H9 (cell line): ENCODE results near the gene LRP1B. TPM values are rescaled to one million over a fixed set of nuclear protein-coding genes. Genes with fewer than 3 reads are reported as not detected.

Experiments
- DNase-seq: peaks from one replicate; pipeline ENCODE4 v3.0.0-alpha.2; 2017
- H2AFZ ChIP-seq: one replicate; pipeline ENCODE4 v1.6.1; 2013; ENCODE audit warnings: mild to moderate bottlenecking, low read length, control low read depth, moderate library complexity
- H2AK5ac ChIP-seq: 2 replicates; pipeline ENCODE4 v1.6.1; 2013; ENCODE audit warnings: low read length, control low read depth, mixed read lengths; ENCODE audit not compliant: insufficient read length
- H2BK120ac ChIP-seq: one replicate; pipeline ENCODE4 v1.6.1; 2013; ENCODE audit warnings: low read depth, mild to moderate bottlenecking, low read length, control low read depth, inconsistent platforms; ENCODE audit not compliant: poor library complexity, severe bottlenecking
- H2BK12ac ChIP-seq: 2 replicates; pipeline ENCODE4 v1.6.1; 2013; ENCODE audit warnings: low read length, control low read depth, mixed read lengths, low read depth; ENCODE audit not compliant: insufficient read length
- H2BK15ac ChIP-seq: 2 replicates; pipeline ENCODE4 v1.6.1; 2013; ENCODE audit warnings: low read depth, low read length, control low read depth
- H2BK20ac ChIP-seq: one replicate; pipeline ENCODE4 v1.6.1; 2013; ENCODE audit warnings: low read depth, mild to moderate bottlenecking, low read length, control low read depth, inconsistent platforms; ENCODE audit not compliant: poor library complexity, severe bottlenecking
- H2BK5ac ChIP-seq: 2 replicates; pipeline ENCODE4 v1.6.1; 2013; ENCODE audit warnings: low read length, control low read depth, mixed read lengths; ENCODE audit not compliant: insufficient read length
- H3K14ac ChIP-seq: 2 replicates; pipeline ENCODE4 v1.6.1; 2013; ENCODE audit warnings: low read length, control low read depth; ENCODE audit not compliant: insufficient read depth
- H3K18ac ChIP-seq: 2 replicates; pipeline ENCODE4 v1.6.1; 2013; ENCODE audit warnings: low read depth, mild to moderate bottlenecking, mixed read lengths, low read length, control low read depth; ENCODE audit not compliant: insufficient read length
- H3K23ac ChIP-seq: 2 replicates; pipeline ENCODE4 v1.6.1; 2013; ENCODE audit warnings: low read length, control low read depth, mixed read lengths, low read depth; ENCODE audit not compliant: insufficient read length
- H3K23me2 ChIP-seq: 2 replicates; pipeline ENCODE4 v1.6.1; 2013; ENCODE audit warnings: low read depth, mild to moderate bottlenecking, mixed read lengths, low read length, control low read depth; ENCODE audit not compliant: insufficient read length, poor library complexity, severe bottlenecking
- H3K27ac ChIP-seq: 2 replicates; pipeline ENCODE4 v1.5.1; 2013; ENCODE audit warnings: low read length, control low read depth, mixed read lengths, low read depth; ENCODE audit not compliant: insufficient read length
- H3K27me3 ChIP-seq: 2 replicates; pipeline ENCODE4 v1.6.1; 2013; ENCODE audit warnings: low read length, control low read depth, inconsistent platforms; ENCODE audit not compliant: insufficient read depth
- H3K4ac ChIP-seq: 2 replicates; pipeline ENCODE4 v1.6.1; 2013; ENCODE audit warnings: low read depth, mild to moderate bottlenecking, control low read depth, inconsistent platforms, low read length, moderate library complexity
- H3K4me1 ChIP-seq: 2 replicates; pipeline ENCODE4 v1.6.1; 2013; ENCODE audit warnings: low read length, control low read depth, inconsistent platforms; ENCODE audit not compliant: insufficient read depth
- H3K4me2 ChIP-seq: 2 replicates; pipeline ENCODE4 v1.6.1; 2013; ENCODE audit warnings: low read length, control low read depth, mixed read lengths; ENCODE audit not compliant: insufficient read length, insufficient read depth
- H3K56ac ChIP-seq: 2 replicates; pipeline ENCODE4 v1.6.1; 2013; ENCODE audit warnings: low read depth, mild to moderate bottlenecking, mixed read lengths, low read length, control low read depth; ENCODE audit not compliant: insufficient read length
- H3K79me1 ChIP-seq: 2 replicates; pipeline ENCODE4 v1.6.1; 2013; ENCODE audit warnings: low read depth, mild to moderate bottlenecking, moderate library complexity, low read length, control low read depth, inconsistent platforms; ENCODE audit not compliant: insufficient read depth, poor library complexity, severe bottlenecking
- H3K79me2 ChIP-seq: 2 replicates; pipeline ENCODE4 v1.6.1; 2013; ENCODE audit warnings: low read length, control low read depth, inconsistent platforms; ENCODE audit not compliant: insufficient read depth
- H3K9ac ChIP-seq: 2 replicates; pipeline ENCODE4 v1.6.1; 2013; ENCODE audit warnings: low read length, control low read depth, mixed read lengths; ENCODE audit not compliant: insufficient read length; ENCODE audit errors: extremely low read depth
- H3K9me3 ChIP-seq: one replicate; pipeline ENCODE4 v1.6.1; 2013; ENCODE audit warnings: low read depth, low read length, inconsistent platforms; ENCODE audit not compliant: control insufficient read depth
- H3T11ph ChIP-seq: one replicate; pipeline ENCODE4 v1.6.1; 2013; ENCODE audit warnings: mild to moderate bottlenecking, low read length, control low read depth, inconsistent platforms
- H4K20me1 ChIP-seq: one replicate; pipeline ENCODE4 v1.6.1; 2013; ENCODE audit not compliant: control insufficient read depth, insufficient read length, insufficient read depth
- H4K5ac ChIP-seq: 2 replicates; pipeline ENCODE4 v1.6.1; 2013; ENCODE audit warnings: low read depth, mild to moderate bottlenecking, mixed read lengths, low read length, control low read depth; ENCODE audit not compliant: insufficient read length
- H4K8ac ChIP-seq: replicated peaks from 2 replicates; pipeline ENCODE4 v1.6.1; 2013; ENCODE audit warnings: low read length, control low read depth, mixed read lengths, low read depth; ENCODE audit not compliant: insufficient read length
- H4K91ac ChIP-seq: 2 replicates; pipeline ENCODE4 v1.6.1; 2013; ENCODE audit warnings: low read depth, mild to moderate bottlenecking, moderate library complexity, mixed read lengths, low read length, control low read depth; ENCODE audit not compliant: insufficient read length
- H3K27ac Mint-ChIP-seq, 3 experiments: 2 replicates in 2 of 3; 3 replicates in 1 of 3; pipeline ENCODE4 v1.8.0; 2020 to 2021; ENCODE audit warnings: mixed read lengths in 3 of 3, mild to moderate bottlenecking in 1 of 3, moderate library complexity in 1 of 3
- H3K27me3 Mint-ChIP-seq: 2 replicates; pipeline ENCODE4 v1.8.0; 2021; ENCODE audit warnings: low read depth, mild to moderate bottlenecking, moderate library complexity, mixed read lengths
- H3K36me3 Mint-ChIP-seq, 3 experiments: 2 replicates in 2 of 3; 3 replicates in 1 of 3; pipeline ENCODE4 v1.8.0; 2020 to 2021; ENCODE audit warnings: low read depth in 3 of 3, mixed read lengths in 3 of 3; ENCODE audit not compliant: insufficient read depth in 1 of 3
- H3K4me1 Mint-ChIP-seq, 2 experiments: 2 replicates each; pipeline ENCODE4 v1.8.0; 2020; ENCODE audit warnings: mixed read lengths in 2 of 2
- H3K4me3 Mint-ChIP-seq, 2 experiments: 2 replicates in 1 of 2; 3 replicates in 1 of 2; pipeline ENCODE4 v1.8.0; 2020 to 2021; ENCODE audit warnings: mild to moderate bottlenecking in 2 of 2, mixed read lengths in 2 of 2, moderate library complexity in 1 of 2
- H3K9me3 Mint-ChIP-seq, 2 experiments: 2 replicates in 1 of 2; 3 replicates in 1 of 2; pipeline ENCODE4 v1.8.0; 2020; ENCODE audit warnings: mild to moderate bottlenecking in 2 of 2, mixed read lengths in 2 of 2, moderate library complexity in 1 of 2
- WGBS: extraction: QIAGEN DNeasy Blood & Tissue Kit; methylation state at CpG from one replicate; pipeline ENCODE4 v1.1.7; 2013; ENCODE audit warnings: missing lambda C conversion rate, low lambda C conversion rate, mixed read lengths; ENCODE audit not compliant: insufficient read length; ENCODE audit errors: extremely low coverage; 5-methylcytosine and 5-hydroxymethylcytosine counted together
- total RNA-seq: library from RNA; stranded (reverse); gene quantifications from 2 replicates; pipeline ENCODE4 v1.2.1, GENCODE V29; 2021
- TF ChIP-seq, protein P1 (sequence below): fragments of 200-600 bp; sonication (generic); conservative IDR thresholded peaks from 3 replicates; pipeline ENCODE4 v1.8.0; 2021; ENCODE audit warnings: antibody characterized with exemption, mild to moderate bottlenecking

Gene LRP1B
- total RNA-seq, 1 experiment from 2014 or later: not detected

GRCh38 chr2:141748616-141749015 is 382.2 kb downstream of the LRP1B start:
- no CpG with 5 or more reads among the region's 1 CpG for WGBS
- no peak overlapping the region for H2BK15ac ChIP-seq
- no peak overlapping the region for H3K14ac ChIP-seq
- no peak overlapping the region for H4K8ac ChIP-seq
- H3K23ac ChIP-seq: no peak overlapping the region
- H3K36me3 Mint-ChIP-seq: no peaks in the 10 kb centered on the region; a peak in 1 of 7 replicates
- H2BK20ac ChIP-seq: no peak overlapping the region
- TF ChIP-seq, protein P1, sequence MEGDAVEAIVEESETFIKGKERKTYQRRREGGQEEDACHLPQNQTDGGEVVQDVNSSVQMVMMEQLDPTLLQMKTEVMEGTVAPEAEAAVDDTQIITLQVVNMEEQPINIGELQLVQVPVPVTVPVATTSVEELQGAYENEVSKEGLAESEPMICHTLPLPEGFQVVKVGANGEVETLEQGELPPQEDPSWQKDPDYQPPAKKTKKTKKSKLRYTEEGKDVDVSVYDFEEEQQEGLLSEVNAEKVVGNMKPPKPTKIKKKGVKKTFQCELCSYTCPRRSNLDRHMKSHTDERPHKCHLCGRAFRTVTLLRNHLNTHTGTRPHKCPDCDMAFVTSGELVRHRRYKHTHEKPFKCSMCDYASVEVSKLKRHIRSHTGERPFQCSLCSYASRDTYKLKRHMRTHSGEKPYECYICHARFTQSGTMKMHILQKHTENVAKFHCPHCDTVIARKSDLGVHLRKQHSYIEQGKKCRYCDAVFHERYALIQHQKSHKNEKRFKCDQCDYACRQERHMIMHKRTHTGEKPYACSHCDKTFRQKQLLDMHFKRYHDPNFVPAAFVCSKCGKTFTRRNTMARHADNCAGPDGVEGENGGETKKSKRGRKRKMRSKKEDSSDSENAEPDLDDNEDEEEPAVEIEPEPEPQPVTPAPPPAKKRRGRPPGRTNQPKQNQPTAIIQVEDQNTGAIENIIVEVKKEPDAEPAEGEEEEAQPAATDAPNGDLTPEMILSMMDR: no peak
- H2BK120ac ChIP-seq: no peak overlapping the region
- 0 out of 2 replicates have a peak, but pooled peaks cover 2% of the 10 kb centered on the region for H3K4me1 ChIP-seq
- no peak overlapping the region for H3K27ac Mint-ChIP-seq
- H3K4me2 ChIP-seq: no peak overlapping the region
- DNase-seq: no peak
- H3T11ph ChIP-seq: no peak overlapping the region
- no peak overlapping the region for H3K56ac ChIP-seq
- no peaks in the 10 kb centered on the region for H3K79me1 ChIP-seq
- H3K27me3 Mint-ChIP-seq: no peaks in the 10 kb centered on the region
- no peak overlapping the region for H2BK5ac ChIP-seq
- no peak overlapping the region for H4K5ac ChIP-seq
- no peaks in the 10 kb centered on the region for H4K20me1 ChIP-seq
- peaks cover 10 to 12% of the 10 kb centered on the region in 2 experiments; a peak in 3 of 4 replicates for H3K4me1 Mint-ChIP-seq
- H3K27me3 ChIP-seq: no peaks in the 10 kb centered on the region
- no peaks in the 10 kb centered on the region for H3K23me2 ChIP-seq
- no peak overlapping the region for H3K4ac ChIP-seq
- no peak overlapping the region for H4K91ac ChIP-seq
- H3K9me3 ChIP-seq: no peaks in the 10 kb centered on the region
- no peak overlapping the region for H3K27ac ChIP-seq
- H2BK12ac ChIP-seq: no peak overlapping the region
- no peak overlapping the region for H2AK5ac ChIP-seq
- H2AFZ ChIP-seq: no peak overlapping the region
- H3K9me3 Mint-ChIP-seq: peaks cover 0 to 3% of the 10 kb centered on the region in 2 experiments; a peak in 2 of 5 replicates
- no peak overlapping the region for H3K18ac ChIP-seq
- no peak overlapping the region for H3K4me3 Mint-ChIP-seq
- no peaks in the 10 kb centered on the region for H3K79me2 ChIP-seq
- H3K9ac ChIP-seq: no peak overlapping the region
